ENCODE data around the gene NOBOX.

- no peak for TF ChIP-seq CTCF (IDR thresholded peaks at IDR 0.05; ENCODE audit: low read depth, low read length, poor library complexity, severe bottlenecking)
- TF ChIP-seq EZH2phosphoT487 (IDR thresholded peaks at IDR 0.05; ENCODE audit: borderline replicate concordance, low read length), result no peak
Observed at GRCh38 chr7:144414815-144415214, 11.3 kb upstream of the NOBOX start.

Measured in DOHH2 (cell line).